ENCODE measurements around the gene FGF18. TPM values are rescaled to one million over a fixed set of nuclear protein-coding genes. Genes with fewer than 3 reads are reported as not detected.
"Not testable (repeated sequence)": the region's sequence is repeated elsewhere in the genome, so short reads cannot be mapped to it uniquely, and the experiment has no call there.

The FGF18 gene, protein sequence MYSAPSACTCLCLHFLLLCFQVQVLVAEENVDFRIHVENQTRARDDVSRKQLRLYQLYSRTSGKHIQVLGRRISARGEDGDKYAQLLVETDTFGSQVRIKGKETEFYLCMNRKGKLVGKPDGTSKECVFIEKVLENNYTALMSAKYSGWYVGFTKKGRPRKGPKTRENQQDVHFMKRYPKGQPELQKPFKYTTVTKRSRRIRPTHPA
- total RNA-seq (under 1 TPM; 0.17 to 0.66 (median 0.28) TPM), polyA plus RNA-seq (under 1 TPM; 0.14 to 0.30 (median 0.29) TPM)
- long read RNA-seq, donor 1 = 0 reads
- long read RNA-seq, donor 2, partial matches to known transcripts = 0 of 3 reads
- long read RNA-seq, donor 2, other reads (novel, unspliced or antisense) = 1 of 3 reads

DNA sequence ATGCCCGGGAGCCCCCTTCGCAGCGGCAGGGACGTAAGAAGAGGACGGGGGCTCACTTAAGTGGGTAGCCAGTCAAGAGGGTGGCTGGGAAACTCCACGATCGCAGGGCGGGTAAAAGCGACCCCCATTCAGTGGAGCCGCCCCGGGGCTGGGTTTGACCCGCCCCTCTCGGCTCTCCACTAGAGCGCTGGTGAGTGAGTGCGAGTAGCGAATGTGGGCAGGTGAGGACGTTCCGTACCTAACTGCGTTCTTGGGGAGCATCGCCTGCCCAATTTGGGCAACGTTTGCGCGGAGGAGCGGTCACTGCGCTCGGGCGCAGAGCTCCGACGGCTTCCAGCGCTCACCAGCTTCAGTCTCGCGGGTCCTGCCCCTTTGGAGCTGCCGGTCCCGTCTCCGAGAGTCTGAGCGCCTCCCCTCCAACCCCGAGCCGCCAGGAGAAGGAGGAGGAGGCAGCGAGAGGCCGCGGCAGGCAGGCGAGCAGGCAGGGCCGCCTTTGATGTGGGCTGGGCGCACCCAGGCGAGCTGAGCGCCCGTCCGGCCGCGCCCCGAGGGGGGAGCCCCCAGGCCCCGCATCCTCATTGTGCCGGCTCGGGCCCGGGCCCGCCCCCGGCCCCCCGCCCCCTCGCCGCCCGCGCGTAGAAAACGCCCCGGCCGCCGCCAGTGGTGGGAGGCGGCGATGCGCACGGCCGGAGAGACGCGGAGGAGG, at the start of gene FGF18:
Gene FGF18, plus strand, starts transcription at position 666 of the 706 bp plus-strand sequence. CDS start 553 bp downstream, outside the sequence.
- Histone ChIP-seq H3K4me3 (peak within 1 kb of the TSS; percentile 62), H3K4me1 (peaks cover 19% of the 10 kb centered on the region), H3K27ac (no peak within 1 kb of the TSS), H3K27me3 (ENCODE audit: insufficient read depth in 3 of 3, low read length in 2 of 3) (peaks cover 0 to 19% (median 0%) of the 10 kb centered on the region in 3 donors), H3K36me3 (ENCODE audit: insufficient read depth in 1 of 2, low read depth in 1 of 2) (no peaks in the 10 kb centered on the region), H3K9me3 (no peaks in the 10 kb centered on the region)
- intact Hi-C loops (cut with DNase I) = loop anchor here (1.0 to 2.0 kb wide), 2 partner anchors 488 kb away; no protein-coding TSS in a partner anchor
- 0 to 1% (median 1%) methylated on average over 55 to 74 of the region's 74 CpGs for WGBS, 3 donors
- ATAC-seq (peak; percentile 16 to 34 (median 25)), DNase-seq (peak; percentile 60 to 69)
- TF ChIP-seq, protein P1, sequence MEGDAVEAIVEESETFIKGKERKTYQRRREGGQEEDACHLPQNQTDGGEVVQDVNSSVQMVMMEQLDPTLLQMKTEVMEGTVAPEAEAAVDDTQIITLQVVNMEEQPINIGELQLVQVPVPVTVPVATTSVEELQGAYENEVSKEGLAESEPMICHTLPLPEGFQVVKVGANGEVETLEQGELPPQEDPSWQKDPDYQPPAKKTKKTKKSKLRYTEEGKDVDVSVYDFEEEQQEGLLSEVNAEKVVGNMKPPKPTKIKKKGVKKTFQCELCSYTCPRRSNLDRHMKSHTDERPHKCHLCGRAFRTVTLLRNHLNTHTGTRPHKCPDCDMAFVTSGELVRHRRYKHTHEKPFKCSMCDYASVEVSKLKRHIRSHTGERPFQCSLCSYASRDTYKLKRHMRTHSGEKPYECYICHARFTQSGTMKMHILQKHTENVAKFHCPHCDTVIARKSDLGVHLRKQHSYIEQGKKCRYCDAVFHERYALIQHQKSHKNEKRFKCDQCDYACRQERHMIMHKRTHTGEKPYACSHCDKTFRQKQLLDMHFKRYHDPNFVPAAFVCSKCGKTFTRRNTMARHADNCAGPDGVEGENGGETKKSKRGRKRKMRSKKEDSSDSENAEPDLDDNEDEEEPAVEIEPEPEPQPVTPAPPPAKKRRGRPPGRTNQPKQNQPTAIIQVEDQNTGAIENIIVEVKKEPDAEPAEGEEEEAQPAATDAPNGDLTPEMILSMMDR (IDR thresholded peaks at IDR 0.05) = no peak

DNA sequence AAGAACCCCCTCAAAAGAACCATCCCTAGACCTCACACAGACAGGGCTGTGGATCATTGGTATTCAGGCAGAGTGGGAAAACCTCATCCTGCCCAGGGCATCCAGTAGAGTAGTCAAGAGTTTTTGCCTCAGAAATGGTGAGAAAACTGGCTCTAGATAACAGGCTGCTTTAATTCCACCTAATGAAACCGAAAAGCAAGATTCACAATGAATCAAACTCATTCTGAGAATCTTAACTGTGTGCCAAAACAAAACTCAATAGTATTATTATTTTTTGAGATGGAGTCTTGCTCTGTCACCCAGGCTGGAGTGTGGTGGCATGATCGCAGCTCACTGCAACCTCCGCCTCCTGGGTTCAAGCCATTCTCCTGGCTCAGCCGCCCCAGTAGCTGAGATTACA, 49.5 kb upstream of the FGF18 start:
- no peak for DNase-seq
- Histone ChIP-seq H3K27ac (no peak overlapping the region), H3K4me1 (no peaks in the 10 kb centered on the region), H3K4me3 (no peak overlapping the region), H3K27me3 (ENCODE audit: insufficient read depth in 3 of 3, low read length in 2 of 3) (peaks cover 0 to 7% (median 4%) of the 10 kb centered on the region in 3 donors), H3K36me3 (ENCODE audit: insufficient read depth in 1 of 2, low read depth in 1 of 2) (no peaks in the 10 kb centered on the region), H3K9me3 (no peaks in the 10 kb centered on the region)
- WGBS, 3 donors = 91 to 93% (median 92%) methylated on average over 4 of the region's 4 CpGs
- ATAC-seq = no peak
- TF ChIP-seq, protein P1 (IDR thresholded peaks at IDR 0.05) = no peak
- intact Hi-C loops (cut with DNase I) = no loop called here

DNA sequence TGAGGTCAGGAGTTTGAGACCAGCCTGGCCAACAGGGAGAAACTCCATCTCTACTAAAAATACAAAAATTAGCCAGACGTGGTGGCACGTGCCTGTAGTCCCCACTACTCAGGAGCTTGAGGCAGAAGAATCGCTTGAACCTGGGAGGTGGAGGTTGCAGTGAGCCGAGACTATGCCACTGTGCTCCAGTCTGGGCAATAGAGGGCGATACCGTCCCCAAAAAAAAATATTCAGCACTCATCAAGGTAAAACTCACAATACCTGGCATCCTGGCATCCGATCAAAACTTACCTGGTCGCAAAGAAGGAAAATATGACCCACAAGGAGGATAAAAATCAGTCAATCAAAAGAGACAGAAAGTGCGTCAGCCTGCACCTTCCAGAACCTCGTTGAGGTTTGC, 48.6 kb upstream of the FGF18 start:
- H3K27me3 ChIP-seq (ENCODE audit: insufficient read depth in 3 of 3, low read length in 2 of 3); H3K4me3 ChIP-seq; H3K9me3 ChIP-seq; ATAC-seq; H3K36me3 ChIP-seq (ENCODE audit: insufficient read depth in 1 of 2, low read depth in 1 of 2); DNase-seq; H3K4me1 ChIP-seq; intact Hi-C loops (cut with DNase I); H3K27ac ChIP-seq: not testable (repeated sequence)
- 46 to 49% (median 48%) methylated on average over 10 of the region's 10 CpGs for WGBS, 3 donors

- 70 to 82% (median 72%) methylated on average over 13 of the region's 13 CpGs for WGBS, 3 donors
- DNase-seq (no peak), ATAC-seq (no peak)
- H3K36me3 ChIP-seq (ENCODE audit: insufficient read depth in 1 of 2, low read depth in 1 of 2) = no peaks in the 10 kb centered on the region
- peaks cover 0 to 5% (median 0%) of the 10 kb centered on the region in 3 donors for H3K27me3 ChIP-seq (ENCODE audit: insufficient read depth in 3 of 3, low read length in 2 of 3)
- H3K4me1 ChIP-seq = no peaks in the 10 kb centered on the region
- TF ChIP-seq, protein P1 (IDR thresholded peaks at IDR 0.05) = no peak
- H3K9me3 ChIP-seq = no peaks in the 10 kb centered on the region
- intact Hi-C loops (cut with DNase I) = no loop called here
- no peak overlapping the region for H3K4me3 ChIP-seq
- no peak overlapping the region for H3K27ac ChIP-seq
Measured at GRCh38 chr5:171371326-171371725, 48.1 kb upstream of the FGF18 start.

DNA sequence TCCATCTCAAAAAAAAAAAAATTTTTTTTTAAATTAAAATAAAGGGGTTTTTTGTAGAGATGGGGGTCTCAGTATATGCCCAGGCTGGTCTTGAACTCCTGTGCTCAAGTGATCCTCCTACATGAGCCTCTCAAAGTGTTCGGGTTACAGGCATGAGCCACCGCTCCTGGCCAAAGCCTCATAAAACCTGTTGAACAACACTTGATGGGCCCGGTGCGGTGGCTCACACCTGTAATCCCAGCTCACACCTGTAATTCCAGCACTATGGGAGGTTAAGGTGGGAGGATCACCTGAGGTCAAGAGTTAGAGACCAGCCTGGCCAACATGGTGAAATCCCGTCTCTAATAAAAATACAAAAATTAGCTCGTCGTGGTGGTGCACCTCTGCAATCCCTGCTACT, 39.5 kb upstream of the FGF18 start:
- intact Hi-C loops (cut with DNase I) = no loop called here
- H3K27me3 ChIP-seq (ENCODE audit: insufficient read depth in 3 of 3, low read length in 2 of 3) = peaks cover 0 to 5% (median 2%) of the 10 kb centered on the region in 3 donors
- WGBS, 3 donors = 94 to 97% (median 96%) methylated on average over 7 of the region's 7 CpGs
- no peaks in the 10 kb centered on the region for H3K36me3 ChIP-seq (ENCODE audit: insufficient read depth in 1 of 2, low read depth in 1 of 2)
- no peak for DNase-seq
- TF ChIP-seq, protein P1 (IDR thresholded peaks at IDR 0.05) = no peak
- no peak overlapping the region for H3K4me3 ChIP-seq
- no peak overlapping the region for H3K27ac ChIP-seq
- H3K4me1 ChIP-seq = no peaks in the 10 kb centered on the region
- no peak for ATAC-seq
- H3K9me3 ChIP-seq = no peaks in the 10 kb centered on the region

DNA sequence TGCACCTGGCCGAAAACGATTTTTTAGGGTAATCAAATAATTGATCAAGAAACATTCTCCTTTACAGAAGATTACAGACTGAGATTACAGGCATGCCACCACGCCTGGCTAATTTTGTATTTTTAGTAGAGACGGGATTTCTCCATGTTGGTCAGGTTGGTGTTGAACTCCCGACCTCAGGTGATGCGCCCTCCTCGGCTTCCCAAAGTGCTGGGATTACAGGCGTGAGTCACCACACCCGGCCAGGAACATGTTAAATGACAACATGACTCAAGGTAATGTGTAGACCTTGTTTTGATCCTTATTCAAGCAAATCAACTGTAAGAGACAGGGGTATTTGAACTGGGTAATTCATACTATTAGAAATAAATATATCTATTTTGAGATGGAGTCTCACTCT, 35.0 kb upstream of the FGF18 start:
- H3K4me1 ChIP-seq; DNase-seq; intact Hi-C loops (cut with DNase I); H3K4me3 ChIP-seq; H3K36me3 ChIP-seq (ENCODE audit: insufficient read depth in 1 of 2, low read depth in 1 of 2); H3K27ac ChIP-seq; H3K27me3 ChIP-seq (ENCODE audit: insufficient read depth in 3 of 3, low read length in 2 of 3); ATAC-seq; H3K9me3 ChIP-seq: not testable (repeated sequence)
- 88 to 93% (median 89%) methylated on average over 9 of the region's 9 CpGs for WGBS, 3 donors

DNA sequence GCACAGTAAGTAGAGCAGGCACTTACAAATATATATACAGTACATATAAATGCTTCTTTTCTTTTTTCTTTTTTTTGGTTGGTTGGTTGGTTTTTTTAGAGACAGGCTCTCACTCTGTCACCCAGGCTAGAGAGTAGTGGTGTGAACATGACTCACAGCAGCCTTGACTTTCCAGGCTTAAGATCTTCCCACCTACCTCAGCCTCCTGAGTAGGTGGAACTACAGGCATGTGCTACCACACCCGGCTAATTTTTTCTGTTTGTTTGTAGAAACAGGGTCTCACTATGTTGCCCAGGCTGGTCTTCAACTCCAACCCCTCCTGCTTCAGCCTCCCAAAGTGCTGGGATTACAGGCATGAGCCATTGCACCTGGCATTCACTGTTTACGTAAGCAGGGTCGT, 34.4 kb upstream of the FGF18 start:
- H3K27ac ChIP-seq; H3K27me3 ChIP-seq (ENCODE audit: insufficient read depth in 3 of 3, low read length in 2 of 3); intact Hi-C loops (cut with DNase I); DNase-seq; H3K36me3 ChIP-seq (ENCODE audit: insufficient read depth in 1 of 2, low read depth in 1 of 2); H3K4me3 ChIP-seq; ATAC-seq; H3K4me1 ChIP-seq; H3K9me3 ChIP-seq: not testable (repeated sequence)
- 63 to 70% (median 66%) methylated on average over 3 of the region's 3 CpGs for WGBS, 3 donors

Measured in psoas muscle (tissue), 8 donors.